NCI-H146 treated with DMSO at 0.1 percent for 48 hours (cell line): ENCODE results near the gene ZFAND6.
"Not testable (repeated sequence)": the region's sequence is repeated elsewhere in the genome, so short reads cannot be mapped to it uniquely, and the experiment has no call there.

ENCODE experiments used
- DNase-seq: peaks from one replicate; lab custom pipeline; 2025; ENCODE audit not compliant: unreplicated experiment; lab: John Stamatoyannopoulos, UW

Gene ZFAND6

DNA sequence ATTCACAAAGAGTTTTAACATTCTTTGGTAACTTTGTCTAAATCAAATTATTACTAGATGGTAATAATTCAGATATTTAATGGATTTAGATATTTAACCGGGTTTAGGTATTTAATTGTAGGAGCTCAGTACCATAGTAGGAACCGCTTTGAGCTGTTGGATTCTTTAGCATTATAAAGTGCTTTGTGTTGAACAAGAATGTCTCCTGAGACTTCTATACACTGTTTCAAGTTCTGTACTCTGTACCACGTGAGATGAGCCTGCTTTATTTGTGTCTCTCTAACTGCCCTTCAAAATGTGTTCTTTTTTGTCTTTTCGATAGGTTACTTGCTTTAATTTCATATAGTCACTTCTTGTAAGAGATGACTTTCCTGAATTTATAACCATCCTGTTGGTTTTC lies 36.0 kb downstream of the ZFAND6 start:
- DNase-seq, result no peak

DNA sequence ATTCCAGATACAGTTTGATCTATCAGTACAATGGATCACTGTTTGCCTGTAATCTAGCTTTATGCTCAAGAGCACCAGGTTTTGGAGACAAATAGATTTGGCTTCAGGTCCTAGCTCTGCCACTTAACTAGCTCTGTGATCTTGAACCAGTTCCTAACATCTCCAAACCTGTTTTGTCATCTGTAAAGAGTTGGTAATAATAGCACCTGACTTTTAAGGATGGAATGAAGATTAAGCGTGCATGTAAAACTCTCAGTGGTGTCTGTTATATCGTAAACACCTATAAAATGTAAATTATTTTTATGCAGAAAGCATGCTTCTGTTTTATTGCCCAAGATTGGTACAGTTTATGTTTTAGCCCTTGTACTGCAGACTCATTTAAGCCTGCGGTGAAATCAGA lies 36.5 kb downstream of the ZFAND6 start:
- DNase-seq, result no peak

DNA sequence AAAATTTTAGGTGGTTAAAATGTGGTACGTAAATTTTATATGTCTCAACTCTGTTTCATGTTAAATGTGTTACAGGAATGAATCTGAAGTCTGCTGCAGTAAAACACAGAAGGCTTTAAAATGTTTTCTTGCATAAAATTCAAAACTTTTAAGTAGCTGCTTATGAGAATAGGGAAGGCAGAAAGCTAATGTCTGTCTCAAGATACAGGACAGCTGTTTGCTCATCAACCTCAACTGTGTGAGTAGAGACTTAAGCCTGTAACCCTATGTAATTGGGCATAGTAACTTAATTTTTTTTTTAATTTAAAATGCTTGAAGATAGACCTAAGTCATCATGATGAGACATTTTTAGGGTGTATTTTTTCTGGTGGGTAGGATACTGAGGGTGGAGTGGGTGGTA lies 38.9 kb downstream of the ZFAND6 start:
- DNase-seq, result no peak

DNA sequence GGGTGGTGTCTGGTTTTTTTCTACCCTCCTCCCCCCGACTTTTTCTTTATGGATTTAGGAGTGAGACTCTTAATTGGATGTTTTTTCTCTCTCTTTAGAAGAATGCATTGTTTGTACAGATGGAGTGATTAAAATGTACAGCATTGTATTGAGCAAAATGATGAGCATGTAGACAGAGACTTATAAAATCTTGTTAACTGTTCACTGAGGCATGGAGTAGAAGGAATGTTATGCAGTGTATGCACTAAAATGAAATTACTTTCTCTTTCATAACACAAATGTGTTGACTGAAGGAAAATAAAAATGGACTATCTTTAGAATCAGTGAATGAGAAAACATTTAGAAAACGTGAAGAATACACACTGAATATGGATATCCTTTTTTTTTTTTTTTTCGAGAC lies 39.8 kb downstream of the ZFAND6 start:
- DNase-seq, result no peak

DNA sequence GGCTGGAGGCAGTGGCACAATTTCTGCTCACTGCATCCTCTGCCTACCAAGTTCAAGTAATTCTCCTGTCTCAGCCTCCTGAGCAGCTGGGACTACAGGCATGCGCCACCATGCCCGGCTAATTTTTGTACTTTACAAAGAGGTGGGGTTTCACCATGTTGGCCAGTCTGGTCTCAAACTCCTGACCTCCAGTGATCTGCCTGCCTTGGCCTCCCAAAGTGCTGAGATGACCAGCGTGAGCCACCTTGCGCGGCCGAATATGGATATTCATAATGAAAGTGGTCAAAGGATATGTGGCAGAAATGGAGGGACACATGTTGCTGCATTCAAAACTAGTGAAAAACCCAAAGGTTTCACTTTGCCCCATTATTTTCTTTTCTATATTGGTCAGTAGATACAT lies 40.2 kb downstream of the ZFAND6 start:
- not testable (repeated sequence) for DNase-seq

DNA sequence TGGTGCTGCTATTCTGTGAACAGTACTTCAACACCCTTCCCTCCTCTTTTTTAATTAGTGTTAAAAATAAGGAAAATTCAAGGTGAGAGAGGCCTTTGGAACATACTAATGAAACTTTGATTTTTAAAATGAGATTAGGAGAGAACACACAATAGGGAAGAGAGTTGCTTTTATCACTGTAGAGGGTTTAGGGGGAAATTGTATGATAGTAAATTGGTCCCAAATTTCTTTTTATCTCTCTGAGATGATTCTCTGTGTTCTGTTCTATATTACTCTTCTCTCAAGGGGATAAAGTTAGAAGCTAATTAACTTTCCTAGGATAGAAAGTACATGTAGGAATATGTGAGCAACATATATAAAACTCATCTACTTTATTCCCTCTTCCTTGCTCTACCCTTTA lies 40.8 kb downstream of the ZFAND6 start:
- no peak for DNase-seq

DNA sequence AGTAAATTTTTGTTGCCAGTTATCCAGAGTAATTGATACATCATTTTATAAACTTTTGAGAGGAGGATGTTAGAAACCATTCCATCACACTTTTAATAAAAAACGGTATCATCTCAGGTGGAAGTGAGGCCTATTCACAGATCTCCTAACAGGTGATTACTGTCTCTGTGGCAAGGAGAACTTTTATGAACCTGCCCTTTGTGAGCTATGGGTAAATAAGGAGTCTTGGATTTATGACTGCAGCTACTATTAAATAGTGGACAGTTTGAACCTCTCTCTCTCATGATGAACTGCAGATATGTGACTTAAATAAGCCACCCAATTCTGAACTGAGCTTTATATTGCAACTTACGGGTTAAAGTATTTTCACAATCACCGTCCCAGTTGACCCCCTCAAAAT lies 45.7 kb downstream of the ZFAND6 start:
- no peak for DNase-seq

DNA sequence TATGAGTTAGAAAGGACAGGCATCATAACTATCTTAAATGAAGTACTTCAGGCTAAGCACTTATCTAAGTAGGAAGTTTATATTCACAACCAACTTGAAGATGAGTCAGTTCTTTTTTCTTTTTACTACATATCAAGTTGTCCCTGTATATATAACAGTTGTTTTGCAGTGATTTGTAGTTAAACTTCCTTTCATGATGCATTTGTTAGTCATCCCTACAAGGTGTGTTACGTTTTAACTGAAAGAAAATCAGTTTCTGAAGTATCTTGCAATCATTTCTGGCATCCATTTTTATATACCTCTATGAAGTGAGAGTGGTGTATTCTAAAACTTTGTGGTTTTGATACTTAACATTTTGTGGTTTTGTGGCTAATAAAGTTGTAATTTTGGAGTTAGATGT lies 46.1 kb downstream of the ZFAND6 start:
- no peak for DNase-seq

DNA sequence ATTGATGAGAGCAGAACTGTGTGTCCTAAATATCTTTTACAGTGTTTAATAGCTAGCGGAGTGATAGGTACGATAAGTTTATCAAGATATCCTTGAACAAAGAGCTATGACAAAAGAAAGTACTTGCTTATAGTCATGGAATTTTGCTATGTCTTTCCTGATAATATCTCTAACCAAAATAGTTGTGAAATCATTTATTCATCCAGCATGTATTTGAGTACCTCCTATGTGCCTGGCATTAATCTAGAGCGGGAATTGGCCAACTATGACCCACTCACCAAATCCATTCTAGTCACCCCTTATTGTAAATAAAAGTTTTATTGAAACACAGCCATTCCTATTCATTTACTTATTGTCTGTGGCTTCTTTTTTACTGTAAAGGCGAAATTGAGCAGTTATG lies 46.6 kb downstream of the ZFAND6 start:
- no peak for DNase-seq

DNA sequence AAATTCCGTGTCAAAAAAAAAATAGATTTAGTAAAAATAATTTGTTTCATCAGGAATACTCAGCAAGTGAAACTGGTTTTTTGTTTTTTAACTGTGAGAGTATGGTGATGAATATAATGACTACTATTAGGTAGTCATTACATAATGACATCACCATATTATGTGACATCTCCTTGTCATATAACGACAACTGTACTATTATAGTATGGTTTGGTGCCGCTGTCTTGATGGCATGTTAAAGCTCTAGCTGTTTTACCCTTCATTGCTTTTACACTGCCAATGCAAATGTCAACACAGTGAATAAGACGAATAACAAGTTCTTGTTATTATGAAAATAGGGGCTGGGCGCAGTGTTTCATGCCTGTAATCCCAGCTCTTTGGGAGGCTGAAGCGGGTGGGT lies 47.7 kb downstream of the ZFAND6 start:
- no peak for DNase-seq

DNA sequence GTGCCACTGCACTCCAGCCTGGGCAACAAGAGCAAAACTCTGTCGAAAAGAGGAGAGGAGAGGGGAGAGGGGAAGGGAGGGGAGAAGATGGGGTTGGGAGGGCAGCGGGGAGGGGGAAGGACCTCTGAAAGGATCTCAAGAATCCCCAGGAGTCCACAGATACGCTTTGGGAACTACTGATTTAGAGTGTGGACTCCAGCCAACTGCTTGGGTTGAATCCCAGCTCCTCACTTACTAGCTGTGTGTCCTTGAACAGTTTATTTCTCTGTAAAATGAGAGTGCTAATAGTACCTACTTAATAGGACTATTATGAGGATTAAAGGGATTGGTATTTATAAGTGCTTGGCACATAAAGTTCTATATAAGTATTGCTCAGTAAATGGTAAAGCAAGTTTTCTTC lies 48.3 kb downstream of the ZFAND6 start:
- DNase-seq, result no peak

DNA sequence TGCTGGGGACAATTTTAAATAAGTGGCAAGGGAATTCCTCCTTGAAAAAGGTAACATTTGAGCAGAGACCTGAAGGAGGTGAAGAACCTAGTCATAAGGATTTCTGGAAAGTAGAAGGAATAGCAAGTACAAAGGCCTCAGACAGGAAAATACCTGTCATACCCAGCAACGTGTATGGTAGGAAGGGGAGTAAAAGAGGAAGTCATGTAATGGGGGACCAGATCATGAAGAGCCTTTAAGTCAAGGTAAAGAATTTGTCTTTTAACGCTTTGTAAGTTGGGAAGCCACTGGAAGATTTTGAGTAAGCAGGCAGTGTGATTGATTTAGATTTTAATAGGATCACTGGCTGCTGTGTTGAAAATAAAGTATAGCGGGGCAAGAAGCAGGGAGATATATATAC lies 49.9 kb downstream of the ZFAND6 start:
- no peak for DNase-seq

DNA sequence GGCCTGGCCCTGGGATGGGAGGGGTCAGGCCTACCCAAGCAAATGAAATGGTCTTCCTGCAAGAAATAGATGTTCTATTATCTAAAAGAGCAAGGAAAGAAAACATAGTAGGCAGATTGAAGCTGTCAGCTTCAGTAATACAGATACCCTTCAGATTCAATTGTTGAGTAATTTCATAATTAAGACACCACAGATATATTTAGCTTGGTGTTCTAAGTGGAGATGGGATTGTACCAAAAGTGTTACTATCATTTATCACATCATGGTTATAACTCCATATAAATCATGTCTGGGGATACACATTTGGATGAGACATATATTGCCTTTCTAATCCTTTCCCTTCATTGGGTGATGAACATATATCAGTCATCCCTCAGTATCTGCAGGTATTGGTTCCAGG lies 51.4 kb downstream of the ZFAND6 start:
- no peak for DNase-seq

DNA sequence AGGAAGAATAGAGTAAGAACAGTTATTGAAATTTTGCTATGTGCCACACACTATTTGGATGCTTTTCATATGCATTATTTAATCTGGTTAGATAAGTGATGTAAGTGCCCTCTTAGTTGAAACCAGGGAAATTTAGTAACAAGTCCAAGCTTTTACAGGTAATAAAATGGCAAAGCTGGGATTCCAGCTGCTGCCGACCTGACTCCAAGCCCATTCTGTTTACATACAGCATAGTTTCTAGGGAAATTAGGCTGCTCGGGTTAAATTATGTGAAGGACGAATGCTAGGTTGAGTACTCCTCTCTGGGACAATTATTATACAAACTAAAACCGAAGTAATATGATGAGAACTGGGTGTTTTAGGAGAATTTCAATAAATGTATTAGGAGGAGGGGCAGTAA lies 54.6 kb downstream of the ZFAND6 start:
- no peak for DNase-seq

DNA sequence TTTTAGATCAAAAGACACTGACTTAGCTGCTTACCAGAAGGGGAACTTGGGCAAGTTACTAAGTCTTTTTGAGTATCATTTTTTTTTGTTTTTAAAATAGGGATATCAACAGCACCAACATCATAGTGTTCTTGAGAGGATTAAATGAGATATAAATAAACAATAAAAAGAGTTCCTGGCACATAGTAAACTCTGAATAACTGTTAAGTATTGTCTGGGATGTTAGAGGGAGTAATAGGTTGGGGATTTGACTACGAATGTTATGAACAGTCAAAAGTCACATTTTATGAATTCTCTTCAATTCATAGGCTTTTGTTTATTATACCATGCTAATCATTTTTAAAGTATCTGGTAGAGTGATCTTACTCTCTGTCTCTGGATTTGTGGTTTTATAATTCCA lies 55.5 kb downstream of the ZFAND6 start:
- DNase-seq, result no peak

DNA sequence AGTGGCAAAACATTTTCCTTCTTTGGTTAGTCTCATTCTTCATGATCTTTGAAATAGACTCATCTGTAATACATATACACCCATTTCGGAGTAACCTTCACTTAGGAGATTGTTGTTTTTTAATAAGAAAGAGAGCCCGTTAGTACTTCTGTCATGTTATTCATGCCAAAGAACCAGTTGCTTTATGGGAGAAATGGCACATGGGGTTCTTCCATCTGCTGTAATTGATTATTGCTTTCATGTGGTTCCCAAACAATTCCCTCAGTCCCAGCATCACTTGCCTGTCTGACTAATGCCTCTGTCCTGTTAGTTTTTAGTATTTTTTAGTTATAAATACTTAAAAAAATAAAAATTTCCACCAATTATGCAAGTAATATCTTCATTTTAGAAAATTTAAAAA lies 59.5 kb downstream of the ZFAND6 start:
- no peak for DNase-seq

DNA sequence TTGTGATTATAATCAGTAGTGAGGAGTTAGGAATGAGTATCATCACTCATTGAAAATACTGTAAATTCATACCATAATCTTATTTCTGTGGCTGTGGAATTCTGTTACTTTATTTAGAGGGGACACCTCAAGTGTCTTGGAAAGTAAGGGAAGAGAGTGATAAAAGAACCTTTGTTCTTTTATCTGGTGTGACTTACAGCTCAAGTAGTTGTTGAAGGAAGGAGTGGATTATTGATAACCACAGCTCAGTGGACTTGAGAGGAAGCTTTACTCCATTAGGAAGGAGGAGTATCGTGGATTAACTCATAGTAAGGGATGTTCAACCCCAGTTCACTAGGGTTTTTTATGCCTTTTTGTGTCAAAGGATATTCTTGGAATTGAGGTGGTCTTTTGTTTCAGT lies 61.2 kb downstream of the ZFAND6 start:
- DNase-seq, result no peak

DNA sequence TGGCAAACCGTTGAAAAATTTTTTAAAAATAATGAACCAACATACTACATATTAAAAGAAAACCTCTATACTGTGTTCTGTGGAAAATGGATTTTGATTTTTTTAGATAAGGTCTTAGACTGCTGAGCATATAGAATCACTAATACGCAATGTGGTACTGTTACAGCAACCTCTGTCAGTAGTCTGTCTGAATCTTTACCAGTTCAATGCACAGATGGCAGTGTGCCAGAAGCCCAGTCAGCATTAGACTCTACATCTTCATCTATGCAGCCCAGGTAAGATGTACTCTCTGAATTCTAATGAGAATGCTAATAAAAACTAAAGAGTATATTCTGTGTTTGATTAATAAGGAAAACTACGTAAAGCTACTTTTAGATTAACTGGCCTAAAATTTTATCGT lies 62.1 kb downstream of the ZFAND6 start:
- no peak for DNase-seq

DNA sequence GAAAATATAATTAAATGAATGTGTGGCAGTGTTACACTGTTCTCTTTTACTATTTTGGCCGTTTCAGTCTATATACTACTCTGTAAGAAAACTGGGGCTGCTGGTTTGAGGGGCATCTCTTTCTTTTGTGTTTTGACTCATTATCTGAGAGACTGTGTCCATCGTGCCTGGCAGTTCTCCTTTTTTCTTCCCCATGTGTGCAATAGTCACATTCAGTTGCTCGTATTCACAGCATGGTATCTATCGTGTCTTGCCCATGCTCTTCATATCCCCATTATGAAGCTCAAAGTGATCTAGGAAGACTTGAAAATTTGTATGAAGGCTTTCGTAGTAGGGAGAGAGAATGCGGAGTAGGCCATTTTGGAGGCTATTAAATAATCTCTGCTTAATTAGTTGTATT lies 63.6 kb downstream of the ZFAND6 start:
- no peak for DNase-seq

DNA sequence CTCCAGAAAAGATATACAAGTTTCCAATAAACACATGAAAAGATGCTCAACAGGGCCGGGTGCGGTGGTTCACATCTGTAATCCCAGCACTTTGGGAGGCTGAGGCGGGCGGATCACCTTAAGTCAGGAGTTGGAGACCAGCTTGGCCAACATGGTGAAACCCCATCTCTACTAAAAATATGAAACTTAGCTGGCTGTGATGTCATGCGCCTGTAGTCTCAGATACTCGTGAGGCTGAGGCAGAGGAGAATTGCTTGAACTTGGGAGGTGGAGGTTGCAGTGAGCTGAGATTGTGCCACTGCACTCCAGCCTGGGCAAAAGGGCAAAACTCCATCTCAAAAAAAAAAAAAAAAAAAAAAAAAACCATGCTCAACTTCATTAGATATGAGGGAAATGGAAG lies 67.8 kb downstream of the ZFAND6 start:
- DNase-seq, result not testable (repeated sequence)

DNA sequence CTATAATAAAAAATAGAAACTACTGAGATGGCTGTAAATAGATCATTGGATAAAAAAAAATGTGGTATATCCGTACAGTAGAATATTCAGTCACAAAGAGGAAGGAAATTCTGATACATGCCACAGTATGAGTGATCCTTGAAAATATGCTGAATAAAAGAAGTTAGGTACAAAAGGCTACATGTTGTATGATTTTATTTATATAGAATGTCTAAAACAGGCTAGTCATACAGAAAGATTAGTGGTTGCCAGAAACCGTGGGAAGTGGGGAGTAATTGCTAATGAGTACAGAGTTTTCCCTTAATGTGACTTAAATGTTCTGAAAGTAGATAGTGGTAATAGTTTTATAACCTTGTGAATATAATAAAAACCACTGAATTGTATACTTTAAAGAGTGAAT lies 68.4 kb downstream of the ZFAND6 start:
- no peak for DNase-seq

DNA sequence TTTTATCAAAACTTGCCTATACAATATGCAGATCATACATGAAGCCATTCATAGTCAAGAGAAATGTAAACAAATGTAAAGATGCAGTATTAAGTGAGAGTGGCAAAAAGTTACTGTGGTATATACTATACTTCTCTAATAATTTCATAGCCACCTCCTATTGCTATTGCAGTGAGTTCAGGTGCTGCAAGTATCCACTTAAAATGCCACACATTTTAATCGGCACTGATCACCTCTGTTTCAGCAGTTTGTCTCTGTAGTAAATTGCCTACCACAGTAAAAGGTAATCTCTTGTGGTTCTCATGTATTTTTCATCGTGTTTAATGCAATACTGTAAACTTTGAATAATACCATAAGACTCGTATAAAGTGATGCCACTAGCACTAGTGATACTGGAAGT lies 72.9 kb downstream of the ZFAND6 start:
- no peak for DNase-seq

DNA sequence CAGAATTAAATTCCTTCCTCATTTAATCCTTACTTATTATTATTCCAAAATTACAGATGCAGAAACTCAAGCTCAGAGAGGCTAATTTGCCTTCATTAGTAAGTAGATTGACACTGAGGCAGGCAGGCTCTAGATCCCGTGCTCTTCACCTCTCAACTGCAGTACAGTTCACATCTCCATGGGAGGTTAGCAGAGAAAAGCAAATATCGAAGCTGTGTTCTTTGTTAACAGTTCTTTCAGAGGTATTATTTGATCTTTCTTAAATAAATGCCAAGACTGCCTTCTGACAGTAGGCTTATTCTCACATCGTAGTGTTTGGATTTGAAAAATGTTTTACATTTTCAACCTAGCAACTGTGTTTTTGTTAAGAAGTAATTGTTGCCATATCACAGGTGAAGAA lies 77.4 kb downstream of the ZFAND6 start:
- peak; percentile 16 for DNase-seq

DNA sequence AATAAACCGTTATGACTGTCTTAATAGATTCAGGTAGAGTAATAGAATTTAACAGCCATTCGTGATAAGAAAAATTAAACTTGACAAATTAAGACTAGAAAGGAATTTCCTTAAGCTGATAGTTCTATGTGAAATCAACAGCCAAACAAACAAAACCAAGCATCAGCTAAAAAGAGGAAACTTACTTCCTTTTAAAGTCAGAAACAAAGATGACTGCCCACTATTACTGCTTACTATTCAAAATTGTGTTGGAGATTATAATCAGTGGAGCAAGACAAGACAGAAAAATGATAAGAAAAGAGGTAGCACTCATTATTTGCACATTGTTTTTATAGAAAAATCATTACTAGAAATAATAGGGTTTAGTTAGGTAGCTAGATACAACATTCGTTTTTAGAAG lies 79.5 kb downstream of the ZFAND6 start:
- DNase-seq, result no peak
